ENCODE measurements around the gene GGCT.
A peak's percentile ranks its signal among the peaks of the same experiment; 100 is the strongest.

GGCT gene

GRCh38 chr7:30479202-30480120 lies 25.2 kb downstream of the GGCT start:
- no peak for DNase-seq

- peak in 49 of 56 donors; percentile 15 to 80 (median 54) for DNase-seq
These were observed 26.1 kb downstream of the GGCT start, which contains the start of gene NOD1 for GRCh38 chr7:30478349-30479201. TSS of gene NOD1 (minus strand) at chr7:30478784. CDS start at chr7:30456921, 21,863 bp downstream.

- no peak for DNase-seq
These were observed 28.0 kb downstream of the GGCT start for GRCh38 chr7:30476459-30477145.

DNA sequence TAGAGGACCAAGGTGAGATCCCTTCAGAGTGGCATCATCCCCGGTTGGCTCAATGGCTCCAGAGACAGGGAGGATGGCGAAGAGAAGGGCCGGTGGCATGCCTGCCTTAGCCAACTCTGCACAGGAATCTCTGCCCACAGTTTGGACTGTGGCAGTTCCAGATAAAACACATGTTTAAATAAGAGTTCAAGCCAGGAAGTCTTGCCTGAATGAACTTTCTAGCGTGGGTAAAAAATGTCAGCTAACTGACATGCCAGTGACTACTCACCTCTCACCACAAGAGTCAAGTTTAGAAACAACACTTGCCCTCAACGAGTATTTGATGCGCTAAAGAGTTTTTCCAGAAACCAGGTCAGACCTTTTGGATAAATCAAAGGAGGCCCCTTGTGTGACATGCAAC lies 29.0 kb downstream of the GGCT start:
- no peak for DNase-seq

DNA sequence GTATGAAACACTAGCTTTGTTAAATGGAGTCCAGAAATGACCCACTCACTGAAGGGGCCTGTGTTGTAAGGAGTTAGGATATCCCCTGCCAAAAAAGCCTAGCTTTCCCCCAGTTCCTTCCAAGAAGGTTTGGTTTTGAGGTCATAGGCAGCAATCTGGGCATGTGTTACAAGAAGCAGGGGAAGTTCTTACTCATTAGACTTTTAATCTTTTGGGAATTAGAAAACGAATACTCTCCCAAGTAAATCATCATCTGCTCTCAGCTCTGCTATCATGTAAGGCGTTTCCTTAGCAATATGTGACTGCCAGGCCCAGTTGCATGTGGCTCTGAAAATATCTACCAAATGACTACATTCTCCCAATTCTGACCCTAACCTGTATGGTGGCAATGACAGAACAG lies 29.7 kb downstream of the GGCT start:
- no peak for DNase-seq

- DNase-seq: no peak
These were observed 30.1 kb downstream of the GGCT start for GRCh38 chr7:30474485-30474884.

GRCh38 chr7:30473903-30474302 lies 30.7 kb downstream of the GGCT start:
- no peak for DNase-seq

GRCh38 chr7:30472784-30473775 lies 31.5 kb downstream of the GGCT start:
- no peak for DNase-seq

DNA sequence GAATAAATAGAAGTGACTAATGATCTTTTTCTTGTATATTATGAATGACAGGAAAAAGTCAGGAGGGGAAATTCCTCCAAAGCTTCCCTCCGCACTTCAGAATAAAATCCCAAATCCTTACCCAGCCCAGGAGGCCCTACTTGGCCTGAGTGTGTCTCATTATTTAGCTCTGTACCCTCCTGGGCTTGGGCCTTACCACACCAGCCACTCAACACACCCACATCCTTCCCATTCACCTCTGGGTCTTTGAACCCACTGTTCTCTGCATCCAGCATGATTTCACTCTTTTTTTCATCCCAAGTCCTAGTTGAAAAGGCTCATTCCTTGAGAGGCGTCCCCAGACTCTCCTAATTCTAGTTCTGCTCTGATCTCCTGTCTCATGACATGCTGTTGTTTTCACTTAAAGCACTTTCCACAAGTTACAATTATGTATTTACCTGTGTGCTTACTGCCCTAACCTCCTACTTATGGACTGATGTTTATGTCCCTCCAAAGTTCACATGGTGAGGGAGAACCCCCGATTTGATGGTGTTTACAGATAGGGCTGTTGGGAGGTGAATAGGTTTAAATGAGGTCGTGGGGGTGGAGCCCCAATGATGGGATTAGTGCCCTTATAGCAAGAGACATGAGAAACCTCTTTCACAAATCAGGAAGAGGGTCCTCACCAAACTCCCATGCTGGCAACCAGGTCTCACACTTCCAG lies 32.4 kb downstream of the GGCT start:
- DNase-seq: no peak

GRCh38 chr7:30471205-30471604 lies 33.4 kb downstream of the GGCT start:
- DNase-seq: no peak

DNA sequence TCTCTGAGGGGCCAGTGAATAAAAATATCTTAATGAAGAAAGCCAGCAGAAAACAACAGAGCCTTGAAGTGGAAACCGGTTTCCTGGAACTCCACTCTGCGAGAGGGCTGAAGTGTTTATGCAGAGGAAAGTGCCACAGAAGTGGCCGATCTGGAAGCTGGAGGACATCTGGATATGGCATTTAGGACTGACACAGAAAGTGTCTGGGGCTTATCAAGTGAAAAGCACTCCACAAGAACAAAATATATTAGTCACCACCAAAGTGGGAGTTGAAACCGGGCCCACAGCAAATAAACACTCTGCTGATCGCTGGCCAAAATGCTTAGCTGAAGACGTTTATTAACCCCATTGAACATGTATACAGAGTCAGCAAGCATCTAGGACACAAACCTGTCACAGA lies 33.9 kb downstream of the GGCT start:
- peak in 3 of 56 donors; percentile 5 to 42 (median 5) for DNase-seq

- peak in 1 of 56 donors; percentile 39 for DNase-seq
These were observed 34.4 kb downstream of the GGCT start for GRCh38 chr7:30470163-30470770.

- DNase-seq: peak in 14 of 56 donors; percentile 6 to 46 (median 20)
These were observed 35.3 kb downstream of the GGCT start for GRCh38 chr7:30469303-30469702.

GRCh38 chr7:30468791-30469190 lies 35.8 kb downstream of the GGCT start:
- DNase-seq: no peak

DNA sequence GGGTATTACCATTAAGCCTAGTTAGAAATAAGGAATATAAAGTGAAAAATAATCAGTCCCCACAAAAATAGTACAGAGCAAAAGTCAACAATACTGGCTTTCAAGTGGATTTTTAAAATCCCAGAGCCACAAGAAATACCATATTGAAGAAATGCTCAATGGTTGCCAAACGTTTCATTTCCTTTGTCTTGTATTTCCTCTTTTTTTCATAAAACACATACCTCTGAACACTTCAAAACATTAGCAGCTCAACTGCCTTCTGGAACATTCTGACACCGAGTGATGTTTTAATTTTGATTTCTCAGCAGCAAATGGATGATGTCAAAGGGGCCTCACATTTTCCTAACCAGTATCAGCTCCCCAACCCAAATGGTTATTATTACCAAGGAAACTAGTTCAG lies 36.6 kb downstream of the GGCT start:
- no peak for DNase-seq

- no peak for DNase-seq
These were observed 37.4 kb downstream of the GGCT start for GRCh38 chr7:30467271-30467670.

DNA sequence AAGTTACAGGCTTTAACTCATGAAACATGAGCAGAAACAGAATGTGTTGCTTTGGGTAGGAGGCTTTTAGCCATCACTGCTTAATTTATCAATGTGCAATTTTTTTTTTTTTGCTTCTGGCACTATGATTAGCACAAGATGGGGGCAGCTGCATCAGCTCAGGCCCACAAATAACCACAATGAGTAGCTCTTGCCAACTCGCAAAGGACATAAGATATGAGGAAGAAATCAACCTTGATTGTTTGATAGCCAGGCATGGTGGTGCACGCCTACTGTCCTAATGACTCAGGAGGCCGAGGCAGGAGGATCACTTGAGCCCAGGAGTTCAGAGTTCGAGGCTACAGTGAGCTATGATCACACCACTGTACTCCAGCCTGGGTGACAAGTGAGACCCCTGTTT lies 38.4 kb downstream of the GGCT start:
- no peak for DNase-seq

GRCh38 chr7:30465811-30466180 lies 38.8 kb downstream of the GGCT start:
- DNase-seq: no peak

Measured in nucleus accumbens (tissue), 56 donors.